Nephron (organoid): ENCODE data around the gene TAP2.

Experiments used
- H3K27ac Mint-ChIP-seq, 3 experiments: 2 replicates each; pipeline ENCODE4 v1.8.0; 2020; ENCODE audit warnings: mixed read lengths in 3 of 3, mild to moderate bottlenecking in 2 of 3, moderate library complexity in 1 of 3
- H3K27me3 Mint-ChIP-seq: 2 replicates; pipeline ENCODE4 v1.8.0; 2021; ENCODE audit warnings: low read depth, mild to moderate bottlenecking, moderate library complexity, mixed read lengths
- H3K36me3 Mint-ChIP-seq: 2 replicates; pipeline ENCODE4 v1.8.0; 2020; ENCODE audit warnings: low read depth, mixed read lengths
- H3K4me1 Mint-ChIP-seq: 2 replicates; pipeline ENCODE4 v1.8.0; 2020; ENCODE audit warnings: mixed read lengths
- H3K4me3 Mint-ChIP-seq, 3 experiments: 2 replicates each; pipeline ENCODE4 v1.8.0; 2020; ENCODE audit warnings: mild to moderate bottlenecking in 3 of 3, mixed read lengths in 3 of 3, moderate library complexity in 2 of 3
- H3K9me3 Mint-ChIP-seq: 2 replicates; pipeline ENCODE4 v1.8.0; 2020; ENCODE audit warnings: mixed read lengths
- CTCF ChIP-seq, 3 experiments: fragments of 200-600 bp; sonication (generic); IDR thresholded peaks; one replicate each; pipeline ENCODE4 v1.5.0; 2021; ENCODE audit warnings: antibody characterized with exemption in 3 of 3; ENCODE audit not compliant: unreplicated experiment in 3 of 3

Gene TAP2

GRCh38 chr6:32845384-32845884 is 6.9 kb upstream of the TAP2 start:
- H3K4me1 Mint-ChIP-seq = peaks cover 14% of the 10 kb centered on the region
- H3K4me3 Mint-ChIP-seq = no peak overlapping the region
- H3K9me3 Mint-ChIP-seq = no peaks in the 10 kb centered on the region
- no peak overlapping the region for H3K27ac Mint-ChIP-seq
- peaks cover 97% of the 10 kb centered on the region for H3K27me3 Mint-ChIP-seq
- no peaks in the 10 kb centered on the region for H3K36me3 Mint-ChIP-seq
- TF ChIP-seq CTCF (IDR thresholded peaks at IDR 0.05; ENCODE audit: unreplicated experiment in 3 of 3) = no peak

- TF ChIP-seq CTCF (IDR thresholded peaks at IDR 0.05; ENCODE audit: unreplicated experiment in 3 of 3) = no peak
- Mint-ChIP-seq H3K27ac (peak overlapping the region in 2 of 3 experiments; percentile 45 to 74), H3K4me1 (peaks cover 14% of the 10 kb centered on the region), H3K27me3 (peaks cover 95% of the 10 kb centered on the region), H3K4me3 (peak overlapping the region; percentile 86 to 94 (median 90)), H3K9me3 (no peaks in the 10 kb centered on the region), H3K36me3 (no peaks in the 10 kb centered on the region)
Observed at GRCh38 chr6:32844839-32845383, 6.4 kb upstream of the TAP2 start.

GRCh38 chr6:32843979-32844838 is 5.7 kb upstream of the TAP2 start, which contains the start of gene PSMB8:
PSMB8 (minus strand) TSS chr6:32844047; CDS start chr6:32843996, 51 bp downstream.
- H3K4me3 Mint-ChIP-seq = peak within 1 kb of the TSS; percentile 86 to 94 (median 90)
- H3K27ac Mint-ChIP-seq = peak within 1 kb of the TSS; percentile 9 to 74 (median 45)
- no peaks in the 10 kb centered on the region for H3K36me3 Mint-ChIP-seq
- peak; percentile 38 to 47 (median 40) for TF ChIP-seq CTCF (IDR thresholded peaks at IDR 0.05; ENCODE audit: unreplicated experiment in 3 of 3)
- peaks cover 14% of the 10 kb centered on the region for H3K4me1 Mint-ChIP-seq
- no peaks in the 10 kb centered on the region for H3K9me3 Mint-ChIP-seq
- peaks cover 89% of the 10 kb centered on the region for H3K27me3 Mint-ChIP-seq

GRCh38 chr6:32843331-32843978 is 4.9 kb upstream of the TAP2 start:
- H3K27me3 Mint-ChIP-seq = peaks cover 85% of the 10 kb centered on the region
- H3K36me3 Mint-ChIP-seq = no peaks in the 10 kb centered on the region
- H3K4me1 Mint-ChIP-seq = peaks cover 14% of the 10 kb centered on the region
- H3K9me3 Mint-ChIP-seq = no peaks in the 10 kb centered on the region
- H3K27ac Mint-ChIP-seq = peak overlapping the region; percentile 9 to 74 (median 45)
- TF ChIP-seq CTCF (IDR thresholded peaks at IDR 0.05; ENCODE audit: unreplicated experiment in 3 of 3) = no peak
- H3K4me3 Mint-ChIP-seq = peak overlapping the region; percentile 86 to 94 (median 90)

GRCh38 chr6:32842690-32843089 is 4.2 kb upstream of the TAP2 start:
- Mint-ChIP-seq H3K27me3 (peaks cover 77% of the 10 kb centered on the region), H3K9me3 (no peaks in the 10 kb centered on the region), H3K4me3 (peak overlapping the region; percentile 86 to 94 (median 90)), H3K4me1 (peaks cover 14% of the 10 kb centered on the region), H3K27ac (no peak overlapping the region), H3K36me3 (no peaks in the 10 kb centered on the region)
- no peak for TF ChIP-seq CTCF (IDR thresholded peaks at IDR 0.05; ENCODE audit: unreplicated experiment in 3 of 3)
